GM03348 (cell line): Measurements from ENCODE around the gene CPN2.

Source experiments
- DNase-seq: peaks from one replicate; pipeline ENCODE4 v3.0.0; 2012; ENCODE audit warnings: low spot score

The CPN2 gene

DNA sequence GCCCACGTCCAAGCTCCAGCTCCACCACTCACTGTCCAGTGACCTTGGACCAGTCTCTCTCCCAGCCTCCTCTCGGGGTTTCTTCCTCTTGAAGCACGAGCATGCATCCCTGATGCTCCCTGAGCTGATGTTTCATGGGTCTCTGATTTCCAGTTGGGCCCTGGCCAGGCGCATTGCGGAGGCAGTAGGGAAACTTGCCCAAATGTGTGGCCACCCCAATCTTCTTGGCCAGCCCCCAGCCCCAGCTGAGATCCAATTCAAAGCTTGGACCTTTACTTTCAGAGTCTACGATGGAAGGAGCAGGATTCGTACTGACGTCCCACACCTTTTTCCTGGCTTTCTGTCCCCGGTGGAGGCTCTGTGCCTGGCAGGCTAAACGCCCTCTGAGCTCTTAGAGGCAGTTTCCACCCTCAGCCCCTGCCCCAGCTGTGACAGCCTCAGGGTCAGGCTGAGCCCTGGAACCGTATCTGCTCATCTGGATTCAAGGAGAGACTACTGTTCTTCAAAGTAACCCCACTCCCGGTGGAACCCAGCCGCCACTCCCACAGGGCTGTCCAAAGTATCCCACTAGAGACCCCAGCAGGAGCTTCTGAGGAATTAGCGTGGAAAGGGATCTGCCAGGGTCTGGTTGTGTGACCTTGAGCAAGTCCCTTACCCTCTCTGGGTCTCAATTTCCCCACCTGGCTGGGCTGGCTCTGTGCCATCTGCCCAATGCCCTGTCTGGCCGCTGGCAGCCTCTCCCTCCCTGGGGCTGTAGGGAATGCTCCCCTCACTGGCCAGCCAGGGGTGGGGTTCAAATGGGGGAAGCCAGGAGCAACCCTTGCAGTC, 37.4 kb downstream of the CPN2 start:
- DNase-seq = peak; percentile 28

DNA sequence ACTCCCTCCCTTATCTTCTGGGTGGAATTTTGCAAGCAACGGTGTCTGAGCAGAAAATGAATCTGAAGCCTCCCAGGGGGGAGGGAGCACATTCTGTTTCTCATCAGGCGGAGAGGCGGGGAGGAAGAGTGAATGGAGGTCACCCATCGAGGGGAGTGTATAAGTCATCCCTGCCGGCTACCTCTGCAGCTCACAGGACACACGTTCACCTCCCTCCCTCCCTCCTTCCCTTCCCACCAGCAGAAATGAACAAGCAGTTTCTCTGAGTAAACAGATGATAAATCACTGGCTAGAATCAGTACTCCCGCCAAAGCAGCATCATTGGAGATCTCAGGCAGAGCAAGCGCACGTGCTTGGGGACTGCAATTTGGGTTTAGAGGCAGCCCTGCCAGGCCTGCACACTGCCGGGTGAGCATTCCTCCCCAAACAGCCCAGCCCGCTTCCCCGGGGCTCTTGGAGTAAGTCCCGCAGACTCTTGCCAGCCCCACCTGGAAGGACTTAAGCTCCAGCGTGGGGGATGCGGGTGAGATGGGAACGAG, 38.3 kb downstream of the CPN2 start:
- peak; percentile 50 for DNase-seq

DNA sequence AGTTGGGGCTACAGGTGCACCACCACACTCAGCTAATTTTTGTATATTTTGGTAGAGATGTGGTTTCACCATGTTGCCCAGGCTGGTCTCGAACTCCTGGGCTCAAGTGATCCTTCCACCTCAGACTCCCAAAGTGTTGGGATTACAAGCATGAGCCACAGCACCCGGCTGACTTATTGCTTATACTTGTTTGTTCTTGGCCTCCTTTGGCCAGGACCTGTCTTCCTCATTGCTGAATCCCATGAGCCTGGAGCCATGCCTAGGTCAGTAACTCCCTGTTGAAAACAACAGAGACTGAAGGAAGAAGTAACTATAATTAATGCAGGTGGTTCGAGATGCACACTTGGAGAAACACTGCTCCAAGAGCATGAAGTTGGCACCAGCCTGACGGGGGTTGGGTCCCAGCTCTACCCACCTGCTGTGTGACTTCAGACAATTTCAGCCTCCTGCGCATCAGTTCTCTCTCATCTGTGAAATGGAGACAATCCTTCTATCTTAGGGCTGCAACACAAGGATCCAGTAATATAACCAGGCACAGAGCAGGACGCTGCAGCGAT, 38.9 kb downstream of the CPN2 start:
- no peak for DNase-seq

DNA sequence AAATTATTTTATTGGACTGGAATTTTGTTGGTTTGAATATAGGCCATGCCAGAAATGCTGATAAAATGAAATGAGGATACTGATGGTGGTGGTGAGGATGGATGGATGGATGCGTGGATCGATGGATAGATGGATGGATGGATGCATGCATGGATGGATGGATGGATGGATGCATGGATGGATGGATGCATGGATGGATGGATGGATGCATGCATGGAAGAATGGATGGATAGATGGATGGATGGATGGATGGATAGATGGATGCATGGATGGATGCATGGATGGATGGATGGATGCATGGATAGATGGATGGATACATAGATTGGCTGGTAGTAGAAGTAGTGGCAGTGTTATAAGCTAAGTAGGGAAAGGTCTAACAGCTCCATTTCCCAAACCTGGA, 40.1 kb downstream of the CPN2 start:
- DNase-seq = no peak

DNA sequence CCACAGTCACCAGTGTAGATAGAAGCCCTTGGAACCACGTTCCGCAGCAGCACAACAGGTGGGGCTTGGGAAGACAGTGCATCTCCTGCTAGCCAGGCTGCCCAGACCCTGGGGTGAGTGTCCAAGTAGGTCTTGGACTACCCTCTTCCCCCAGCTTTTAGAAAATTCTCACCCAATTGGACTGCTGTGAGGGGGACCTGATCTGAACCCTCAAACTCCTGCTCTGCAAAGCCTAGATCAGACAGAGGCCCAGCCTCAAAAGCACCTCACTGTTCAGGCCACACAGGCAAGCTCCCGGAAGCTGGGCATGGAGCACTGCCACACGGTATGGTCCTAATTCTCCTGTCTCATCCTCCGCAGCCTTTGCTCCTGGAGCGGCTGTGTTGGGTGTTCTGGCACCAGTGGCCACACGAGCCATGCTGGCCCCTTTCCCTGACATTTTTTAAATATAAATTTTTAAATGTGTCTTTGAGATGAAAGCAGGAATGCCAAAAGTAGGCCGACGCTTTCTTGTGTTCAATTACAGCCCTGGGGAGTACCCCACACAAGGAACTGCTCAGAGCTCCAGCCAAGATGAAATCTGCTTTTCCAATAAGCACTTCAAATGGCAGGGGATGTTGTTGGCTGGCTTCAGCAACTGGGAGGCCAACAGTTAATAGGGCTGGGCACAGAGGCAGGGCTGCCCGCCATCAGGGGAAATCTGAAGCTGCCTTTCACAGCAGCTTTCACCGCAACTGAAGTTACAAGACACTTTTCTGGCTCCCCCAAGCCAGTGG, 40.9 kb downstream of the CPN2 start:
- no peak for DNase-seq

DNA sequence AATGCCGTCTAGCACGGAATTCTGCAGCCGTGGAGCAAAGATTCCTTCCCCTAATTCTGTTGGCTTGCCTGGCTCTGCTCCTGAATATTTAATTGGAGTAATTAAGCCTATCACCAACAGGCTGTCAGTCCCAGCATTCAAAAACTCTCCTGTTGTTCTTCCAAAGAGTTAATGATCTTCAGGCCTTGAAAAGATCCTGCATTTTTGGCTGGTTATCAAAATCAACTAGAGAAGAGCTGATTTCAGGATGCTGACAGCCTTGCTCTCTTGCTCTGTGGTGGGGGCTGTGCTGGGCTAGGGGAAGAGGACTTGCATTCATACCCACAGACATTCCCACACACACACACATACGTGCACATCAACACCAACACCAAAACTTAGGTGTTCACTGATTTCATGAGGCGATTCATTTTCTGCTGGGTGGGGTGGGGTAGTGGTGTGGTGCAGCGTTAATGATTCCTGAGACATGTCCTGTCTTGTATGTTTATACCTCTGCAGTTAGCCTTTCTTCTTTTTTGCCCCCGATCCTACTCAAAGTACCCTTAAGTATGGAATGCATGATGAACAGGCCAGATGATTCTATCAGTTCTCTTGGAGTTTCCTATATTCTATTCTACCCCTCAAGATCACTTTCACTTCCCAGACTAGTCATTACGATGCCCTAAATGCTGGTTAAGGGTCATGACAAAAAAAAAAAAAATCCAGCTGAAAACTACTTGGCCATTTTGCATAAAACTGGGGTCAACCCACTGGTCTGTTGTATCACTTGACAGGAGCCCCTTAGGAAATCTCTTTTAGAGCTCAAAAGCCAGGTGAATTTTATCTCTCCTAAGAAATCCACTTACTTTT, 42.3 kb downstream of the CPN2 start:
- DNase-seq = no peak

DNA sequence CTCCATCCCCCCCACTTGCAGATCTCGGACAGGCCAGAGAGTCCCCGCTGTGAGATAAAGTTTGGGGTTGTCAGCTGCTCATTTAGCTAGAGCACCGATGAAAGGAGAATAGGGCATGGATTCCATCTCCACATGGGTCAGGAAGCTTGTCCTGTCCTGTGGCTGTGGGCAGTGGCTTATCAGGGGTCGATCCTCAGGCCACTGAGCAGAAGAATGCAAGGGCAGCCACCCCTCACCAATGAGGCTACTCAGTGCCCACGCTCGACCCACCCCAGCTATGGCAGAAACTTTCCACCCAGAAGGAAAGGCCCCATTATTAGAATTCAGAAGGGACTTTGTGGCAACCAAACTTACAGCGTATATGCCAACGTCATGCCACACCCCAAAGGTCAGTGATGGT, 43.3 kb downstream of the CPN2 start:
- DNase-seq = no peak

DNA sequence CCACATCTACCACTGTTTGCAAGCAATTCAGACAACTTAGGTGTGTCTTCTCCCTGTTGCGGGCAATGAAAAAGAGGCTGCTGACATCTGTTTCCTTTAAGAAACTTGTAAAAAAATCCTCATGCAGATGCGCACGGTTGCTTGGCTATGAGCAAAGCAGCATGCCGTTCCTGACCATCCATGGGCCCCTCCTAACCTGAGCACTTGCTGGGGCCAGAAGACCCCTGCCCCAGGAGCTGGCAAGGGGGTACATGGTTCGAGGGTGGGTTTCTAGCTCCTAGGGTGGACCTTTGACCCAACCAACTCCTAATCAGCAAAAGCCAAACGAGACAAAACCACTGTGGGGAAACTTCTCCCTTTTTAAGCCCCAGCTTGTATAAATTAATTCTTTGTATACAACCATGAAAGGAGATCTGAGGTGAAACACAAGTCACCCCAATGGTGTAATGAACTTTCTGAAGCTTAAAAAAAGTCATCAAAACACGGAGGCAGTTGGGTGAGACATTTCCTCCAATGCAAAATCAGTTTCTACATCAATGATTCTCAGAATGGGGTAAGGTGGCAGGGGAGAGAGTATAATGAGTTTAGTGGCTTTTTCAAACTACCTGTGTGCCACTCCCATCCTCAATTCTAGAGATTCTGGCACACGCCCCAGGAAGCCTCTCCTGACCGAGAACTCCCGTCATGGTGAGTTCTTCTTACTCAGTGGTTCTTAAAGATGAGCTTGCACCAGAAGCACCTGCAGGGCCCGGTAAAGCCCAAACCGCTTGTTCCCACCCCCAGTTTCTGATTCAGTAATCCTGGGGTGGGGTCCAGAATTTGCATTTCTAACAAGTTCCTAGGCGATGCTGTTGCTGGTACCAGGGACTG, 44.1 kb downstream of the CPN2 start:
- DNase-seq = no peak

DNA sequence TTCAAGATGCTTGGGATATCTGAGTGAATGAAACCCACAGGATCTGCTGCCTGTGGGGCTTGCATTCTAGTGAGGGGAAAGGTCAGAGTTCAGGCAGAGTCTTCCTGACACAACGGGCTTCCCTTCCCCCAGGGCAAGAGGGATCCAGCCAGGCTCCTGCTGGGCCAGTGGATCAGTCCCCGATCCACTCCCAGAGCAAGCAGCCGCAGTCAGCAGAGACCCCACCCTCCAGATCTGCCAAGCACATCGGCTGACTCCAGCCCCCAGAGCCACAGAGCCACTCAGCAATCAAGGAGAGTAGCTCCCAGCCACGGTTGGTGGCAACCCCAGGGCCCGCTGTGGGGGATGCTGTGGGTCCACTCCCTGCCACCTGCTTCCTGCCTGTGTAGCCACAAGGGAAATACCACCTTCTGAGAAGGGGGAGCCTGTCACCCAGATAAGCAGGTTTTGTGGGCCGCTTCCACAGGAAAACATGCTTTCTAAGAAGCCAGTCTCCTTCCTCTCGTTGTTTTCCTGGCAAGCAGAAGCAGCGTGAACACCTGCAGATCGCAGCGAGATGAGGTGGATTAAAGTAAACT, 44.9 kb downstream of the CPN2 start:
- DNase-seq = no peak

DNA sequence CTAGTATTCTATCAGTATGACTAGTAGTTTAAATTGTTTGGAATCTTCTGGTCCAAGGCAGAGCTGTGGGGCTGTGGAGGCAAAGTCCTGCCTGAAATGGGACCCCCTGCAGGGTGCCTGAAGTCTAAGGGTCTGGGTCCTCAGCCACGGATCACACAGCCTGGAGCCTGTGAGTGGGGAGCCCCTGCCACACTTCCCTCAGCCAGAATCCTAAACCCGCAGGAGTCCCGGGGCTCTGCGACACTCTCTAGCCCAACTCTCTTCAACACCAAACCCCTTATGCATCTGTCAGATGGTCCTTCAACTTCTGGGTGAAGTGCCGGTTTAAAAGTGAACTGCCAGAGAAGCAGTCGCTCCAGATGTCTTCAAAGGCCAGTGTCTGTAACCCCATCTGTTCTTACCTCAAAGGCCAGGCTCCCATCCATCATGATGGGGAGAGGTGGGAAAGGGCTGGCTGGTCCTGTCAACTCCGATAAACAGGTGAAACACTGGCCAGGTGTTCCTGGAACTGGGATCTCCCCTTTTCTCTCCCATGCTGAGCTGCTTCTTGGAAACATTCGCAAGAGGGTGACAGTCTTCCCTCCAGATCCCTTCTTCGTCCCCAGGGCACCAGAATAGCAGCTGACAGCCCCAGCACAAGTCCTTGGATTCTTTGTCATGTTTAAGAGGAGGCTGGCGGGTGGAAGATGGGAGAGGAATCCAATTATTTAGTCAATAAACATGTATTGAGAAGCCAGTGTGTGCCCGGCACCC, 45.6 kb downstream of the CPN2 start:
- DNase-seq = no peak

DNA sequence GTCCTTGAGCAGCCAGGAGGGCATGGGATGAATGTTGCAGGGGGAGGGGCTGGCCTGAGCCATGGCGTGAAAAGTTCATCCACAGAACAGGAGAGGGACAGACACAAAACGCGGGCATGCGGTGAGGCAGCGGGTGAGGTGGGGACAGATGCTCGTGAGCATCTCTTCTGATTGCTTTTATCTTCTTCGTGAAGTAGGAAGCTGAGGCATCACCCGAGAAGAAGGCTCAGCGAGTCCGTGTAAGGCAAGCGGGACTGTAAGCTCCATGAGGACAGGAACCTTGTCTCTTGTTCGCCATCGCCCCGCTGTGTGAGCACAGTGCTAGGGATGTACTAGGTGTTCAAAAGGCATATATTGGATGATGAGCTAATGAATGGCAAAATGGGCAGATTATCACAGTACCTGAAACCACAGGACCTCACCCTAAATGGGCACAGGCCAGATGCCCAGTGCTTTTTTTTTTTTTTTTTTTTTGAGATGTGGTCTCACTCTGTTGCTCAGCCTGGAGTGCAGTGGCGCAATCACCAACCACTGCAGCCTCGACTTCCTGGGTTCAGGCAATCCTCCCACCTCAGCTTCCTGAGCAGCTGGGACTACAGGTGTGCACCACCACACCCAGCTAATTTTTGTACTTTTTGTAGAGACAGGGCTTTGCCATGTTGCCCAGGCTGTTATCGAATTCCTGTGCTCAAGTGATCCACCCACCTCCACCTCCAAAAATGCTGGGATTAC, 46.8 kb downstream of the CPN2 start:
- DNase-seq = no peak

DNA sequence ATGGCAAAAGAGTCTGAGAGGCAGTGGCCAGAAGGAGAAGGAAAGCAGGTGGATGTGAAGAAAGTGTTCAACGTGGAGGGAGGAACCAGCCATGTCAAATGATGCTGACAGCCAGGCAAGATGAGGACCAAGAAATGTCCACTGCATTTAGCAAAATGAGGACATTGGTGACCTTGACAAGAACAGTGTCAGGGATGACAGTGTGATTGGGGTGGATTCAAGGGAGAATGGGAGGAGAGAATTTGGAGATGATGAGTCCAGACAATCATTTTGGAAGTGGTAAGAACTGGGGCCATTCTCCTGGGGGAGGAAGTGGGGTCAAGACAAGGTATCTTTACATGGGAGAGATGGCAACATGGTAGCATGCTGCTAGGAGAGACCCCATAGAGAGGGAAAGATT, 47.4 kb downstream of the CPN2 start:
- DNase-seq = no peak

DNA sequence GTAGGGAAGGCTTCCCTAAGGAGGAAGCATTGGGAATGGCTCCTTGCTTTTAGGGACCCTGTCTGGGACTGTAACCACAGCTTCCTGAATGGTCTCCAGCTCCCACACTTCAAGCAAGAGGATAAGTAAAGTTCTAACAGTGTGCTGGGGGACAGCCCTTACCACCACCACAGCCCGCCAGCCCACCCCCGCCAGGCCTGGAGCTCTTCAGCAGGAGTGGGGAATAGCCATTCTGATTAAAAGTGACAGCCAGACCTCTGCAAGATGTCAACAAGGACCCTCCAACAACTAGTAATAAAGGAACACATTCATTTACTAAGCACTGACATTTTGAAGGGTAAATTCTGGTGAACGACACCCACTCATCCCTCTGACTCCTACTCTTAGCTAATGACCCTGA, 49.4 kb downstream of the CPN2 start:
- no peak for DNase-seq

DNA sequence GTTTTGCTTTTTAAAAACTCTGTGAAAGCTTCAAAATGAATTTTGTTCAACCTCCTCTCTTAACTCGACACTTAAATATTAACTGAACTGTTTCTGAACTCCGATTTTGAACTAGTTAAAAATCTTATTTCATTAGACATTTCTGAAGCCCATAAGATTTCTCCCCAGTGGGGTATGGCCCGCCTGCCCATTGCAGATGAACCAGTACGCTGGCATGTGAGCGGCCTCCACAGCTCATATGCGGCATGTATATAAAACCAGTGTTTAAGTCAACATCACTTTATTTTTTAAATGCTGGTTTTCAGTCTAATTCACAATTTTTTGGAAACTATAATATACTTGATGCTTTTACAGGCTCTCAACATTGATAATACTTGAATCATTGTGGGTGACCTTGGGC, 50.2 kb downstream of the CPN2 start:
- DNase-seq = no peak

DNA sequence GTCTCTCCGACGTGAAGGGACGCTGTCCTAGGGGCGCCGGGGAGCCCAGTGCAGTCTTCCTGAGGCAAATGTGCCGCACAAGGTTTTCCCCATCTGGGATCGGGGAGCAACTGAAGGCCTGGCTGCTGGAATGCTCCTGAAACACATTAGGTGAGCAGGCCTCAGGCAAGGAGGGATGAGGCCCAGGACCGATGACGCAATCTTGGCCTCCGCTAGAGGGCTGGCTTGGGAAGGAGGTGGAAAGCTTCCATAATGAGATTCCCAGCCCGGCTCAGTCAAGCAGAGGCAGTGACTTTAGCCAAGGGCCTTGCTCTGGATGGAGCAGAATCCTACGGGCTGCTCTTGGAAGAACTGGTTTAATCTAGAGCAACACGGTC, 50.8 kb downstream of the CPN2 start:
- DNase-seq = peak; percentile 81

DNA sequence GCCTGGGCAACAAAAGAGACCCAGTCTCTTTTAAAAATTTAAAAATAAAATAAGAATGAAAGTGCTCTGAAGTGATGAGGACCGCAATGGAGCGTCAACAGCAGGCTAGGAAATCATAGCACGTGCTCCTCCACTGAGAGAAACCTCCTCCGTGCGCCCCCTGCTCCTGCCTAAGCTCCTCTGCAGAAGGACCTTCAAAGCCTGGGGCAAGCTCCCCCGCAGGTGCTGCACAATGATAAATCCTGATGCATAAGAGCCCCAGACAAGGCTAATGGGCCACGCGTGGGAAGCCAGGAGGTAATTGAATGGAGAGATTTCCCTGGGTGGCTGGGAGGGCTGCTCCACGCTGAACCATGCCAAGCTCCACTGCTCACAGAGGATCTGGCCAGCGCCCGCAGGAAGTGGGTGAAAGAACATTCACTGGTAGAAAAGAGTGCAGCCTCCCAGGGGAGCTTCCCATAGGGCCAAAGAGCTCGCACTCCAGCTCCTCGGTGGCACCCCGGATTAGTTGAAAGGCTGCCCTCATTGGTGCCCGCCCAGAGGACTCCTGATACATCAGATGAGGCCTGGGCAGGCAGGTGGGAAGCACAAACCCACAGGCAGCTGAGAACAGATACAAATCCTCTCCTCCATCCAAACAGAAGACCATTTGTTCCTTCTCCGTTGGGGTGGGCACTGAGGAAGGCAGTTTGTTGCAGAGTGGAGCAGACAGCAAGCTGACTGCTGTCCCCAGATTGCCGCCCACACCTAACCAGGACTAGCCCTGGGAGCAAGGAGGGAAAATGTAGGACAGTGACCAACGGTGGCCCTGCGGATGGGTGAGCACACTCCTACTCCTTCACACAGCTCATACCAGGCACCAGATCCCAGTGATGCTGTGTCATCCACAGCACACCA, 52.5 kb downstream of the CPN2 start:
- no peak for DNase-seq

DNA sequence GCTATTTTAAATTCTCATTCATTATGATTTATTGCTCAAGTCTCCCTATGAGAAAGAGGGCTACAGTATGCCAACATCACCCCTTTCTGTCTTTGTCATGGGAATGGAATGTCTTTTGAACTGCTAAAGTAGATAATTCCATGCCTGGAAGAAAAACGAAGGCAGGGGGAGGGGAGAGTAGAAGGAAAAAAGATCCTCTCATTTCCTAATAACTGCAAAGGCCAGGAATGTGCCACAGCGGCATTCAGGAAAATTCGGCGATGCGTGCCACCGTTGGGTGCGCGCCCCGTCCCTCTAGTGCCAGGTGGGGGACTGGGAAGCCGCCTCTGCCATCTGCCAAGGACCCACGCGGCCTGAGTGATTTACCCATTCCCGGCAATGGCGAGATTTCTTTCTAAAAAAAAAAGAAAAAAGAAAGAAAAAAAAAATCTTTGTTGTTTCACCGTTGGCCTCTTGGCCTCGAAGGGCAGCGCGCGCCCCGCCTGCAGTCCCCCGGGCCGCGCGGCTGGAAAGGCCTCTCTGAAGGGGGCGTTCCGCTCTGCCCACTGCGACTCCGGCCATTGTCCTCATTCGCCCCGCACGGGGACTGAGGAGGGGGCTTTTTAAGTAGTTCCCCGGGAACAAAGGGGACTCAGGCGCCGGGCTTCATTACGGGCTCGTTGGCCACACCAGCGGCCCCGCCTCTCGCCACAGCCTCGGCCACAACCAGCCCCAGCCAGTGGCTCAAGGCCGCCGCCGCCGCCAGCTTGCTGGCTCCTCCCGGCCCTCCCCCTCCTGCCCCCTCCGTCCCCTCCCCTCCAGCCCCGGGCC, 54.5 kb downstream of the CPN2 start:
- peak; percentile 83 for DNase-seq

DNA sequence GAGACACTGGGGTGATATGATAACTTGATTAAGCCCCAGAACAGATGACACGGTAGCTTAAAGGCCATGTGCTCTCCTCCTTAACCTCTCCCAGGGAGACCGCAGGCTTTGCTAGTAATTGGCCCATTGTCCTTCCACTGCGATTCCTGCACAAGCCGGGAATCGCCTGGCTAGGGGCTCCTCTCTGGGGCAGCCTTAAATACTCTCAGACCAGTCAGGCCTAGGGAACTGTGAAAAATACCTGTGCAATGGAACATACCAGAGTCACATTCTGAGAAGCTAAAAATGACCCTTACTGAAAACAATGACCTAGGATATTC, 56.3 kb downstream of the CPN2 start:
- DNase-seq = no peak
